ENCODE measurements around the gene CCDC57. TPM values are rescaled to one million over a fixed set of nuclear protein-coding genes. Genes with fewer than 3 reads are reported as not detected.
"Not testable (repeated sequence)": the region's sequence is repeated elsewhere in the genome, so short reads cannot be mapped to it uniquely, and the experiment has no call there.

The CCDC57 gene
- 50.8 and 57.9 TPM in 2 replicates for total RNA-seq
- long read RNA-seq, partial matches to known transcripts = 3 of 9 reads
- long read RNA-seq, other reads (novel, unspliced or antisense) = 6 of 9 reads

GRCh38 chr17:82212331-82213250 lies at the start of gene CCDC57:
TSS of gene CCDC57 (minus strand) at chr17:82212842. CDS start at chr17:82201944, 10,898 bp downstream.
- H3K4me3 Mint-ChIP-seq (ENCODE audit: unreplicated experiment) = peak within 1 kb of the TSS; percentile 74
- peak within 1 kb of the TSS; percentile 82 for H3K27ac Mint-ChIP-seq (ENCODE audit: unreplicated experiment)
- no peak for TF ChIP-seq CTCF (IDR thresholded peaks at IDR 0.05)
- no peaks in the 10 kb centered on the region for H3K27me3 Mint-ChIP-seq (ENCODE audit: unreplicated experiment)
- peak; percentile 94 for DNase-seq (ENCODE audit: extremely low spot score, unreplicated experiment)
- H3K36me3 Mint-ChIP-seq (ENCODE audit: unreplicated experiment) = no peaks in the 10 kb centered on the region
- peaks cover 36% of the 10 kb centered on the region for H3K4me1 Mint-ChIP-seq (ENCODE audit: unreplicated experiment)
- H3K9me3 Mint-ChIP-seq (ENCODE audit: unreplicated experiment) = no peaks in the 10 kb centered on the region

GRCh38 chr17:82262344-82262743 lies 49.7 kb upstream of the CCDC57 start:
- no peak overlapping the region for H3K4me3 Mint-ChIP-seq (ENCODE audit: unreplicated experiment)
- no peak for DNase-seq (ENCODE audit: extremely low spot score, unreplicated experiment)
- no peak for TF ChIP-seq CTCF (IDR thresholded peaks at IDR 0.05)
- H3K27me3 Mint-ChIP-seq (ENCODE audit: unreplicated experiment) = no peaks in the 10 kb centered on the region
- H3K4me1 Mint-ChIP-seq (ENCODE audit: unreplicated experiment) = peaks cover 20% of the 10 kb centered on the region
- no peak overlapping the region for H3K27ac Mint-ChIP-seq (ENCODE audit: unreplicated experiment)
- H3K36me3 Mint-ChIP-seq (ENCODE audit: unreplicated experiment) = peaks cover 51% of the 10 kb centered on the region
- no peaks in the 10 kb centered on the region for H3K9me3 Mint-ChIP-seq (ENCODE audit: unreplicated experiment)

GRCh38 chr17:82259972-82260961 lies 47.6 kb upstream of the CCDC57 start:
- H3K27ac Mint-ChIP-seq (ENCODE audit: unreplicated experiment); H3K4me3 Mint-ChIP-seq (ENCODE audit: unreplicated experiment); H3K9me3 Mint-ChIP-seq (ENCODE audit: unreplicated experiment); DNase-seq (ENCODE audit: extremely low spot score, unreplicated experiment); H3K4me1 Mint-ChIP-seq (ENCODE audit: unreplicated experiment); H3K27me3 Mint-ChIP-seq (ENCODE audit: unreplicated experiment): not testable (repeated sequence)
- peaks cover 59% of the 10 kb centered on the region for H3K36me3 Mint-ChIP-seq (ENCODE audit: unreplicated experiment)

- Mint-ChIP-seq H3K27ac (ENCODE audit: unreplicated experiment) (no peak overlapping the region), H3K4me3 (ENCODE audit: unreplicated experiment) (no peak overlapping the region), H3K9me3 (ENCODE audit: unreplicated experiment) (no peaks in the 10 kb centered on the region), H3K27me3 (ENCODE audit: unreplicated experiment) (no peaks in the 10 kb centered on the region), H3K4me1 (ENCODE audit: unreplicated experiment) (peaks cover 6% of the 10 kb centered on the region), H3K36me3 (ENCODE audit: unreplicated experiment) (peaks cover 52% of the 10 kb centered on the region)
- TF ChIP-seq CTCF (IDR thresholded peaks at IDR 0.05) = no peak
- no peak for DNase-seq (ENCODE audit: extremely low spot score, unreplicated experiment)
Observed at GRCh38 chr17:82258555-82258954, 45.9 kb upstream of the CCDC57 start.

- peak overlapping the region; percentile 52 for H3K27ac Mint-ChIP-seq (ENCODE audit: unreplicated experiment)
- H3K4me3 Mint-ChIP-seq (ENCODE audit: unreplicated experiment) = no peak overlapping the region
Observed at GRCh38 chr17:82257473-82257872, 44.8 kb upstream of the CCDC57 start.

More at GRCh38 chr17:82257473-82257872, 44.8 kb upstream of the CCDC57 start:
- Mint-ChIP-seq H3K36me3 (ENCODE audit: unreplicated experiment) (peaks cover 59% of the 10 kb centered on the region), H3K9me3 (ENCODE audit: unreplicated experiment) (no peaks in the 10 kb centered on the region), H3K27me3 (ENCODE audit: unreplicated experiment) (no peaks in the 10 kb centered on the region), H3K4me1 (ENCODE audit: unreplicated experiment) (peaks cover 6% of the 10 kb centered on the region)
- TF ChIP-seq CTCF (IDR thresholded peaks at IDR 0.05) = no peak
- no peak for DNase-seq (ENCODE audit: extremely low spot score, unreplicated experiment)
